BLaER1 (cell line): ENCODE measurements around the gene RC3H1.
"Not testable (repeated sequence)": the region's sequence is repeated elsewhere in the genome, so short reads cannot be mapped to it uniquely, and the experiment has no call there.

Experiments
- H3K27ac ChIP-seq: shearing (Covaris generic); formaldehyde crosslinking; 2 replicates; pipeline ENCODE4 v1.8.1; 2022
- H3K27me3 ChIP-seq: shearing (Covaris generic); formaldehyde crosslinking; 2 replicates; pipeline ENCODE4 v1.8.1; 2022
- H3K36me3 ChIP-seq: shearing (Covaris generic); formaldehyde crosslinking; 2 replicates; pipeline ENCODE4 v1.8.1; 2022
- H3K4me1 ChIP-seq: shearing (Covaris generic); formaldehyde crosslinking; 2 replicates; pipeline ENCODE4 v1.8.1; 2022
- H3K4me2 ChIP-seq: shearing (Covaris generic); formaldehyde crosslinking; 2 replicates; pipeline ENCODE4 v1.8.1; 2022
- H3K4me3 ChIP-seq: shearing (Covaris generic); formaldehyde crosslinking; 2 replicates; pipeline ENCODE4 v1.8.1; 2022
- H3K9ac ChIP-seq: shearing (Covaris generic); formaldehyde crosslinking; 2 replicates; pipeline ENCODE4 v1.8.1; 2022
- H3K9me3 ChIP-seq: shearing (Covaris generic); formaldehyde crosslinking; 2 replicates; pipeline ENCODE4 v1.8.1; 2022
- H4K20me1 ChIP-seq: shearing (Covaris generic); formaldehyde crosslinking; 2 replicates; pipeline ENCODE4 v1.8.1; 2022
- Cebpa-rat ChIP-seq: shearing (Covaris generic); IDR thresholded peaks from 2 replicates; pipeline ENCODE4 v1.8.1; 2022

RC3H1 gene

GRCh38 chr1:174005032-174005431, 17.1 kb downstream of the RC3H1 start:
- Histone ChIP-seq H3K9ac (peak overlapping the region; percentile 47; the same call in 1 of the 2 replicates), H3K27ac (peak overlapping the region; percentile 68; the same call in 1 of the 2 replicates), H4K20me1 (peaks cover 100% of the 10 kb centered on the region), H3K9me3 (peaks cover 4% of the 10 kb centered on the region), H3K4me1 (peaks cover 89% of the 10 kb centered on the region), H3K36me3 (peaks cover 28% of the 10 kb centered on the region), H3K4me2 (peak overlapping the region; percentile 82), H3K4me3 (no peak overlapping the region), H3K27me3 (no peaks in the 10 kb centered on the region)
- no peak for TF ChIP-seq Cebpa-rat

DNA sequence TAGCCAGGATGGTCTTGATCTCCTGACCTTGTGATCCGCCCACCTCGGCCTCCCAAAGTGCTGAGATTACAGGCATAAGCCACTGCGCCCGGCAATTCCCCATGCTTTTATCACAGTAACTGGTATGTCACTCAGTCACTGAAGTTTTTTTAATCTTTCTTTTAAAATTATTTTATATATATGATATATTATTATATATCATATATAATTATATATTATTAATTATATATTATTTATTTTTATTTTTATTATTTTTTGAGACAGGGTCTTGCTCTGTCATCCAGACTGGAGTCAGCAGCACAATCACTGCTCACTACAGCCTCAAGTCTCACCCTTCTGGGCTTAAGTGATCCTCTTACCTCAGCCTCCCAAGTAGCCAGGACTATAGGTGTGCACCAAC, 18.3 kb downstream of the RC3H1 start:
- Histone ChIP-seq H3K9me3 (peaks cover 4% of the 10 kb centered on the region), H3K27ac (0 out of 2 replicates have a peak overlapping the region, but pooled peaks have one; percentile 22), H3K9ac (no peak overlapping the region), H3K36me3 (peaks cover 23% of the 10 kb centered on the region), H4K20me1 (peaks cover 100% of the 10 kb centered on the region), H3K4me1 (peaks cover 84% of the 10 kb centered on the region), H3K27me3 (no peaks in the 10 kb centered on the region), H3K4me2 (peak overlapping the region; percentile 82), H3K4me3 (no peak overlapping the region)
- no peak for TF ChIP-seq Cebpa-rat

- H3K27ac ChIP-seq: no peak overlapping the region
- H4K20me1 ChIP-seq: peaks cover 92% of the 10 kb centered on the region
Measured at GRCh38 chr1:174001573-174001972, 20.6 kb downstream of the RC3H1 start.

DNA sequence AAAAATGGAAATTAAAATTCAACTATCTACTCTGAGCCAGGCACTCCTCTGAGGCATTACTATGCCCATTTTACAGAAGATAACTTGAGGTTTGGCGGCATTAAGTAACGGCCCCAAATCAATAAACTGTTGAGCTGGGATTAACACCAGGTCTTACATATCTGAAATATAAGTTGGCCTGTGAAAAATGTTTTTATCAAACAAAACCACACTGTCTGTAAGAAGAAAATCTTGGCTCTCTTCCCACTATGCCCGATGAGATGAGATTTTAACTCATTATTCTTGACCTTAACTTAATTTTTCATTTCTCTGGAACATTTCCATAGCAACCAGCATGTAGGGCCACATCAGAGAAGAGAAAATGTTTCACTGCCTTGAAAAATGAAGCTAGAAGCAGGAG, 21.8 kb downstream of the RC3H1 start:
- peaks cover 76% of the 10 kb centered on the region for H3K4me1 ChIP-seq
- no peak overlapping the region for H3K4me2 ChIP-seq
- H3K27ac ChIP-seq: no peak overlapping the region
- H4K20me1 ChIP-seq: peaks cover 92% of the 10 kb centered on the region
- peaks cover 5% of the 10 kb centered on the region; the same call in 1 of the 2 replicates for H3K9me3 ChIP-seq
- H3K4me3 ChIP-seq: no peak overlapping the region
- no peaks in the 10 kb centered on the region for H3K27me3 ChIP-seq
- no peak for TF ChIP-seq Cebpa-rat
- peaks cover 28% of the 10 kb centered on the region for H3K36me3 ChIP-seq
- H3K9ac ChIP-seq: no peak overlapping the region

More at GRCh38 chr1:174001573-174001972, 20.6 kb downstream of the RC3H1 start:
- no peak for TF ChIP-seq Cebpa-rat
- Histone ChIP-seq H3K27me3 (no peaks in the 10 kb centered on the region), H3K36me3 (peaks cover 16% of the 10 kb centered on the region), H3K4me2 (no peak overlapping the region), H3K4me3 (no peak overlapping the region), H3K9ac (no peak overlapping the region), H3K9me3 (peaks cover 5% of the 10 kb centered on the region; the same call in 1 of the 2 replicates), H3K4me1 (peaks cover 84% of the 10 kb centered on the region)

GRCh38 chr1:173997791-173998190, 24.4 kb downstream of the RC3H1 start:
- Histone ChIP-seq H3K27me3 (no peaks in the 10 kb centered on the region), H3K4me2 (peak overlapping the region; percentile 45), H3K9me3 (peaks cover 5% of the 10 kb centered on the region; the same call in 1 of the 2 replicates), H3K4me1 (peaks cover 52% of the 10 kb centered on the region), H4K20me1 (peaks cover 91% of the 10 kb centered on the region), H3K36me3 (peaks cover 50% of the 10 kb centered on the region), H3K27ac (peak overlapping the region; percentile 2; the same call in 1 of the 2 replicates), H3K4me3 (no peak overlapping the region), H3K9ac (no peak overlapping the region)
- no peak for TF ChIP-seq Cebpa-rat

DNA sequence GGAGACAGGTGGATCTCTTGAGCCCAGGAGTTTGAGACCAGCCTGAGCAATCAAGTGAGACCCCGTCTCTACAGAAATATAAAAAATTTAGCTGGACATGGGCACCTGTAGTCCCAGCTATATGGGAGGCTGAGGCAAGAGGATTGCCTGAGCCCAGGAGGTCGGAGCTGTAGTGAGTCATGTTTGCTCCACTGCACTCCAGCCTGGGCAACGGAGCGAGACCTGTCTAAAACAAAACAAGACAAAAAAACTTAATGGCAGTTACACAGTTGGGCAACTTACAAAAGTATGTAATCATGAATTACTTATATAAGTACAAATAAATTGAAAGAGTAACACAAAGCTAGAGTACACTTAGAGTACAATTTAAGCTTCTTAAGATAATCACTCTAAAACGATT, 25.2 kb downstream of the RC3H1 start:
- Histone ChIP-seq H3K9ac (no peak overlapping the region), H3K4me3 (no peak overlapping the region), H3K9me3 (peaks cover 5% of the 10 kb centered on the region; the same call in 1 of the 2 replicates), H3K36me3 (peaks cover 58% of the 10 kb centered on the region), H3K27ac (peak overlapping the region; percentile 25; the same call in 1 of the 2 replicates), H4K20me1 (peaks cover 91% of the 10 kb centered on the region), H3K4me2 (peak overlapping the region; percentile 35), H3K27me3 (no peaks in the 10 kb centered on the region), H3K4me1 (peaks cover 48% of the 10 kb centered on the region)
- no peak for TF ChIP-seq Cebpa-rat

- TF ChIP-seq Cebpa-rat: no peak
- H4K20me1 ChIP-seq: peaks cover 86% of the 10 kb centered on the region
- H3K4me3 ChIP-seq: no peak overlapping the region
- peaks cover 5% of the 10 kb centered on the region; the same call in 1 of the 2 replicates for H3K9me3 ChIP-seq
- H3K27me3 ChIP-seq: no peaks in the 10 kb centered on the region
- no peak overlapping the region for H3K4me2 ChIP-seq
- H3K9ac ChIP-seq: no peak overlapping the region
- peaks cover 73% of the 10 kb centered on the region for H3K36me3 ChIP-seq
- H3K27ac ChIP-seq: no peak overlapping the region
- peaks cover 33% of the 10 kb centered on the region for H3K4me1 ChIP-seq
Measured at GRCh38 chr1:173995475-173995874, 26.7 kb downstream of the RC3H1 start.

- not testable (repeated sequence) for H3K27me3 ChIP-seq, H3K4me3 ChIP-seq, H3K9me3 ChIP-seq, H3K4me2 ChIP-seq, H3K9ac ChIP-seq, H3K27ac ChIP-seq
- H3K36me3 ChIP-seq: peaks cover 84% of the 10 kb centered on the region
- peaks cover 70% of the 10 kb centered on the region for H4K20me1 ChIP-seq
- peaks cover 28% of the 10 kb centered on the region for H3K4me1 ChIP-seq
Measured at GRCh38 chr1:173993948-173994347, 28.2 kb downstream of the RC3H1 start.

DNA sequence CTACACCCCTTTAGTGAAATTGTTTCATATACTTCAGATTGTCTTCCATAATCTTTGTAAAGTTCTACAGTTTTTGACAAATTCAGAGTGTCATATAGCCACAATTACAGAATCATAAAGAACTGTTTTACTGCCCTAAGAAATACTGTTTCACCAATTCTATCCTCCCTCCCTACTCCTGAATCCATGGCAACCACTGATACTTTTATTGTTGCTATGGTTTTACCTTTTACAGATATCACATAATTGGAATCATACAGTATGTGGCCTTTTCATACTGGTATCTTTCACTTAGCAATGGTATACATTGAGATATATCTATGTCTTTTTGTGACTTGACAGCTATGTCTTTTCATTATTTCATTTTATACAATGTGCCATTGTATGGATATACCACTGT, 34.1 kb downstream of the RC3H1 start:
- H3K9ac ChIP-seq: no peak overlapping the region
- H3K4me1 ChIP-seq: no peaks in the 10 kb centered on the region
- peaks cover 96% of the 10 kb centered on the region for H3K36me3 ChIP-seq
- no peak overlapping the region for H3K27ac ChIP-seq
- no peaks in the 10 kb centered on the region for H3K9me3 ChIP-seq
- no peak for TF ChIP-seq Cebpa-rat
- no peak overlapping the region for H3K4me3 ChIP-seq
- H3K27me3 ChIP-seq: no peaks in the 10 kb centered on the region
- H4K20me1 ChIP-seq: peaks cover 59% of the 10 kb centered on the region
- H3K4me2 ChIP-seq: no peak overlapping the region

- no peak for TF ChIP-seq Cebpa-rat
- no peak overlapping the region for H3K4me3 ChIP-seq
- no peak overlapping the region for H3K27ac ChIP-seq
- H3K36me3 ChIP-seq: peaks cover 94% of the 10 kb centered on the region
- H3K4me1 ChIP-seq: no peaks in the 10 kb centered on the region
- H3K9me3 ChIP-seq: no peaks in the 10 kb centered on the region
- no peak overlapping the region for H3K4me2 ChIP-seq
- no peak overlapping the region for H3K9ac ChIP-seq
- H4K20me1 ChIP-seq: peaks cover 51% of the 10 kb centered on the region
- no peaks in the 10 kb centered on the region for H3K27me3 ChIP-seq
Measured at GRCh38 chr1:173986951-173987350, 35.2 kb downstream of the RC3H1 start.

DNA sequence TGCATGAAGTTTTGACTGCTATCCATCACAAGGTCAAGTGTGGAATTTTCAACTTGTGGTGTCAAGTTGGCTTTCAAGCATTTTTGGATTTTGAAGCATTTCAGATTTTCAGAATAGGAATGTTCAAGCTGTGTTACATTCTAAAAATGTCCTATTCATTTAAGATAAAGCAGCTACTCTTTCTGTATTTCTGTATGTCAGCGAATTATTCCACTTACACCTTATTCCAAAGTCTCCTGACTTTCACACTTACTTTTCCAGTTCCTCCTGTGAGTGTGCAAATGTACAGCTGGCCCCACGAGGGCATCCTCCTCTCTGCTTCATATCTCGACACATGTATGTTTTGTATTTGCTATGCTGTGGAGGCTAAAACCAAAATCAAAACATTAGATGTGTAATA, 51.9 kb downstream of the RC3H1 start:
- Histone ChIP-seq H3K4me1 (no peaks in the 10 kb centered on the region), H3K4me2 (no peak overlapping the region), H4K20me1 (0 out of 2 replicates have a peak, but pooled peaks cover 4% of the 10 kb centered on the region), H3K4me3 (no peak overlapping the region), H3K27me3 (no peaks in the 10 kb centered on the region), H3K27ac (no peak overlapping the region), H3K9ac (no peak overlapping the region), H3K36me3 (peaks cover 88% of the 10 kb centered on the region), H3K9me3 (no peaks in the 10 kb centered on the region)
- TF ChIP-seq Cebpa-rat: no peak

GRCh38 chr1:173965896-173966295, 56.3 kb downstream of the RC3H1 start:
- H3K4me1 ChIP-seq, H3K4me2 ChIP-seq, H3K9me3 ChIP-seq, H4K20me1 ChIP-seq, H3K27ac ChIP-seq, H3K9ac ChIP-seq, H3K4me3 ChIP-seq, H3K27me3 ChIP-seq: not testable (repeated sequence)
- peaks cover 88% of the 10 kb centered on the region for H3K36me3 ChIP-seq
